Measurements from ENCODE around the gene MYOM1.

Gene MYOM1

GRCh38 chr18:3111523-3112240, 108.1 kb downstream of the MYOM1 start:
- no peak for DNase-seq

DNA sequence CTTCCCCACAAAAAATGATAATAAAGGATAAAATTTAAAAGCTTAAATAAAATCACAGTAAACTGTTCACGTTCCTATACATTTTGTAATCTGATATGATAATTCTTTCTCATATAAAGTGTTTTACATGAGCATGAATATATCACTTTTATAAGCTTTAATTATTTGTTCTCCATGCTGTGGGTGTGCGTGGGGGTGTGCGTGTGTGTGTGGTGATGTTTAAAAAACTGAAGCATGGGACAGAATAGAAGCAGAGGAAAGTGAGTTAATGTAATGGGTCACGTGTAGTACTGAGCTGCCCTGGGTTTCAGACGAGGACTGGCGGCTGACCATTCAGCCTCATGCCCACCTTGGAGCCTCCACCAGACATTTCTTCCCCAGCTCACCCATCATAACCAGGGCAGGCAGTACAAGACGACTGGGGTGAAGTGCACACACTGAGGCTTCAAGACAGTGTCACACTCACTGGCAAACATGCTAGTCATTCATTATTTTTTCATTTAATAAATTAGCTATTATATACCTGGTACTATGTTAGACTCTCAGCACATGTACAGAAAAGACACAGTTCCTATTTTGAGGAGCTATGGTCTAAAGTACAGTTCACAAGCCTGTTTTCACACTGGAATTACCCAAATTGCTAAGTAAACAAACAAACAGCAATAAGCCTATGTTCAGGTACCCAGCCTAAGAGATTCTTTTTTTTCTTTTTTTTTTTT, 109.6 kb downstream of the MYOM1 start:
- DNase-seq, result no peak

DNA sequence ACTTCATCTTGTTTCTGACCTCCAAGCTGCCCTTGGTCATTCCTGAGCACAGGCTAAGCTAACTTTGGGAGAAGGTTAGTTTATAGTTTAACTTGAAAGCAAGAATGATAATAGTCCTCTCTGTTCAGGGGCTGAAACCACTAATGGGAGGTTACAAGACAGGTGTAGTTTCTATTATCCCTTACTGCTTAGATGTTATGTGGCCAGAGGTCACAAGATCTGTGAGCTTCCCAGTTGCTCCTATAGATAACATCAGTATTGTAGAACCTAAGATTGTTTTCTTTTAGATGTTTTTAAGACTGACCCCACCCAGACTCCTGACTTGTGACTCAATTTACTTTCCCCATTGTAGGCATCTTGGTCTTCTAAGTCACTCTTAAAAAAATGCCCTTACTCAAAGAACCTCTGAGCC, 112.0 kb downstream of the MYOM1 start:
- no peak for DNase-seq

- no peak for DNase-seq
These were observed 115.3 kb downstream of the MYOM1 start for GRCh38 chr18:3104190-3105054.

- DNase-seq, result no peak
These were observed 116.2 kb downstream of the MYOM1 start for GRCh38 chr18:3103576-3103975.

DNA sequence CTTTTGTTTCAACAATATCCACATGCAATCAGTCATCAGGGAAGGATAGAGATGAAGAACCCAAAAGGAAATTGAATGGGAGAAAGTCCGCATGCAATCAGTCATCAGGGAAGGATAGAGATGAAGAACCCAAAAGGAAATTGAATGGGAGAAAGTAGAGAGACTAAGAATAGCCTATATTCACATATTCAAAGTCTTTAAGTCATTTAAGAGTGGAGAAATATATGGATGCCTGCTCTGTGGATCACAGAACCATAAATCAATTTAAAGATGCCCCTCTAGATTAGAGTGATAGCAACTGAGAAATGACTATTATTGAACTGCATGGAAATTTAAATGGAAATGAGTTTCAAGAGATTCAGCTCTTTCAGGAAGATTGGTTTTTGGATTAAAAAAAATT, 116.8 kb downstream of the MYOM1 start:
- no peak for DNase-seq

DNA sequence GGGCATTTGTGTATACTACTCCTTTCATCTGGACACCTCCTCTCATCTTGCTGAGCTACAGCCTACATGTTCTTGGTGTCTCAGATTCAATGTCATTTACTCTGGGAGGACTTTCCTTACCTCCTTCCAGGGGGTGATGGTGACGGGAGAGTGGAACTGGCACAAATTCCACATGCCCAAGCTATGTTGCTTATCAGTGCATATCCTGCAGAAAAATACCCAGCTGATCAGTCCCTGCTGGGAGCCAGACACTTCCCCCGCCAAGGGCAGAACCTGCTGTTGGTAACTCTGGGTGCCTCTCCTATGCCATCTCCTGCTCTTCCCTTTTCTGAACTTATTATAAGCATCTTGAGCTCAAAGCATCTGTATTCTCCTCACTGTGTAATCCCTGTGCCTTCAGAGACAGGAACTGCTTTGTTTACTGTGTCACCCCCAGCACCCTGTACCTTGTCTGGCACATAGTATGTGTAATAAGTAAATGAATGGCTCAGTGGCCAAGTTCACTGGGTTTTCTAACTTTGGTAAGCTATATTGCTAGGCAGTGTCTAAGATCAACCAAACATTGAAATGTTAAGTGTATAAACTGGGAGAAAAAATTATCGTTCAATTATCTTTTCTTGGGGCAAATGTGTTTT, 119.2 kb downstream of the MYOM1 start:
- no peak for DNase-seq

DNA sequence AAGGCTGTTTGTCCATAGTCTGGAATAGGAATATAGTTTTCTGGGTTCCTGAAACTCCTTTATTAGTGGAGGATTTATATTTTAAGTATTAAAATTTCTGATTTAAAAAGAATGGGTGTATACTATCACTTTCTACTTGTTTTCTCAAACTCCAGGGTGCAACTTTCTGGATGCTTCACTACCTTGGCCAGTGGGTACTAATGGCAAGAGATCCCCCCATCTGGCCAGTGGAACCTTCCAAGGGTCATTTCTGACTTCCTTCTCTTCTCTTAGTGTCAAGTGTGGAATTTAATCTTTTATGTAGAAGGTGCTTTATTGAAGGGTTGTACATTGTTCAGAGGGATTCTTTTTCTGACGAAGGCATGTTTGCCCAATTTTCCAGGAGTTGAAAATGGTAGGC, 120.4 kb downstream of the MYOM1 start:
- no peak for DNase-seq

- no peak for DNase-seq
These were observed 122.7 kb downstream of the MYOM1 start for GRCh38 chr18:3097082-3097481.

GRCh38 chr18:3095921-3096320, 123.8 kb downstream of the MYOM1 start:
- DNase-seq, result no peak

- no peak for DNase-seq
These were observed 125.5 kb downstream of the MYOM1 start for GRCh38 chr18:3094338-3094684.

DNA sequence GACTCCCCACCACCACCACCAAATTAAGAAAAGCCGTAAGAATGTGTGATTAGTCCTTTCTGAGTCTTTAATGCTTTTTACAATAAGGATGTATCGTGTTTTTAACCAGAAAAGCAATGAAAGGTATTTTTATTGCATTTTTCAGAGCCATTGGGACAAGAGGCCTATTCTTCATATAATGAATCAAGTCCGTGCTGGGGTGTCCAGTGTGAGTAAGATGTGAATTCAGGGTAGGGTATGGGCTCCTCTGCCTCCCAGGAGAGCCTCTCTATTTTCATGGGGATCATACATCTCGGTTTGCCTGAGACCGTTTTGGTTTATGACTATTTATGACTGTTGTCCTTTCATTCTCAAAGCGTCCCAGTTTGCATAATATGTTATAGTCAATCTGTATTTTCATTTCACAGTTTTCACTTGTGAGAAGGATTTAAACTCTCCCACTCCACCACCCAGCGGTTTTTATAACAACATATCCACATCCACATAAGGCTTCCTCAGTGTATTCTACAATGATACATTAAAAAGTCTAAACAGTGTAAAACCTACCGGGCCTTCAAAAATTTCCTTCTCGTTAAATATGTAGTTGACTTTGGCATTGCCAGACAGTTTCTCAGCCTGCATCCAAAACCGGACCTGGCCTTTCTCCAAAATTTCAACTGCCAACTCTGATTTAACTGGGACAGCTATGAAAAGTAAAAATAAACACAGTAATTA, 126.0 kb downstream of the MYOM1 start:
- DNase-seq, result no peak

DNA sequence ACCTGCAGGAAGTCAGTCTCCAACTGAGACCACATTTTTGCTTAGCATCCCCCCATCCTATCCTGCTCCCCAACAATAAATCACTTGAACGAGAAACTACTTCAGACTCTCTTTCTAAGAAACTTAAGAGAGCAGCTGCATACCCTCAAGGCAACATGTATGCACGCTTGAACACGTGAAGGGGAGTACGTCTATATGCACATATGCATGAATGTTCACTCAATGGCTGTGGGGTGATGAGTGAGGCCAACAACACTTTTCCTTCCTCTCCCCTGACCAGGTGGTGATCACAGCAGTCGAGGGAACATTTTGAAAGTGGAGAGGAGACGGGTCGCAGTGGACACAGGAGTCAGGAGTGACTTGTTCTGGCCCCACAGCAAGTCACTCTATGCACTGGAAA, 127.0 kb downstream of the MYOM1 start:
- DNase-seq, result no peak

DNA sequence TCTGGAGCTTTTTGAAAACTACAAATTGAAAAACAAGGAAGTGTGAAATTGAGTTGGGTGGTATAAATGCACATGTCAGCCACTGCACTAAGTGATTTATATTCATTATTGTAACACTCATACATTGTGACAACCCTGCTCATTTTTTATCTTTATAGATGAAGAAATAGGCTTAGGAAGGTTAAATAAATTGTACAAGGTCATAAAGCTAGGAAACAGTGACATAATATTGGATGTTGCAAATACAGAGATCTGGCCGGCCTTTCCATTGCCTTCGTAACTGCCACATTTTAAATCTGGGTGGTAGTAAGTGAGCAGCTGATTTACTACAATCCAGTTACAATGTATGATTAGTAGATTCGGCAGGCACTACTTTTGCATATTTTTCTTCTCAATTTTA, 130.2 kb downstream of the MYOM1 start:
- no peak for DNase-seq

DNA sequence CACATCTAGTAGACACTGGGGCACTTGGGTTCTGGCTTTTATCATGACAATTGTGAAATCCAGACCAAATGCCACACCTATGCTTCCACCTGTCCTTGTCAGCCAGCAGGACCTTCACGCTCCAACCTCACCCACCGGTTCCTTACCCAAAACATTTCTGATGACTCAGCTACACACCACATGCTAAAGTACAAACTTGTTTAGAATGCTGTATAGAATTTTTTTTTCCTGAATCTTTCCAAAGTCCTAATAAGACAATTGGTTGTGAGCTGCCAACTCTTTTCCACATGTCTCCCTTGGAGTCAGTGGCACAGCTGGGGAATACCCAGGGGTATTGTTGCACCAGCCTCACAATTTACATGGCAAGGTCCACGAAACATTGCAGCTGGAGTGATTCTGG, 131.3 kb downstream of the MYOM1 start:
- no peak for DNase-seq

GRCh38 chr18:3086871-3087270, 132.9 kb downstream of the MYOM1 start:
- no peak for DNase-seq

DNA sequence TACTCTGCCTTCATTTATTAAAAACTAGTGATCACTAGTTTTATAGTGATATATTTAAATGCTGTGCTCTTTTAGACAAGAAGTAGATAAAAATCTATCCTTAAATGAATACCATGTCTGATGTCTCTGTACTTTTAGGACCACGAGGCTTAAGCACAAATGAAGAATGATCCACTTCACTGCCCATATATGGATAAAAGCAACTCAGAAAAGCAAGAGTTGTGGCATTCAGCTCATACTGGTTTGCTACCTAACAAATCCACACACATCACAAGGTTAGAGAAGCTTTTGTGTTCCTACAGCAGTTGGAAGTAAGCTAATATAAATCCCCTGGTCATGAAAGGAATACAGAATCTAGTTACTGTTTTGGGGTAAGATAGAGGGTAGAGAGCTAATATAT, 134.2 kb downstream of the MYOM1 start:
- no peak for DNase-seq

GRCh38 chr18:3084206-3084605, 135.6 kb downstream of the MYOM1 start:
- DNase-seq, result no peak

DNA sequence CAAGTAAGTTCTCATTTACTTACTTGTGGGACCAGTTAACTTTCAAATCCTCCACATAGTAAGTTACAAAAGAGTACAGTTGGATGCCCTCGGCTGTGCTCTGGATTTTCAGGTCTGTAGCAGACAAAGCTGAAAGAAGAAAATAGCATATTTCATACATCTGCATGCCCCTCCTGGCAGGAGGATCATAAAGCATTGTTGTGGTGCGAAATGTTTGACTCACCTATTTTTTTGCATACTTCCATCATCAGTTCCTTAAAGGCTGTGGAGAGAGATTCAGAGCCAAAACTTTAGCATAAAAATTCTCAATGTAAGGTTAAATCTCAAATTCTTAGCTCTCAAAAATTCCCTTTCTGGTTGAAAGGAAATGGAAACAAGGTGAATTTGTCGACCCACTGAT, 136.0 kb downstream of the MYOM1 start:
- no peak for DNase-seq

DNA sequence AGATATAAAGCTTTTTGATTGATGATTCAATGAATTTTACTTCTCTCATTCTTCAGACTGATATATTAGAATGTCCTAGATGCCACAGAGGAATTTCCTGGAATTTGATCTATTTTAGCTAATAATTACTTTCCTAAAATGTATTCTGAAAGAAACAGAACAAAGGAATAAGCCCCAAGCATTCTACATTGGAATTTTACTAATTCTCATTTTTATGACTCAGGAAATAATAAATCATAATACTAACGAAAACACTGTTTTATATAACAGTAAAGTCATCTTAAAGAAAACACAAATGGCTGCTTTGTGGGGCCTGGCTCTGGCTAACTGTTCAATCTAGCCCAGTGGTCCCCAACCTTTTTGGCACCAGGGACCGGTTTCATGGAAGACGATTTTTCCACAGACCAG, 138.2 kb downstream of the MYOM1 start:
- no peak for DNase-seq

DNA sequence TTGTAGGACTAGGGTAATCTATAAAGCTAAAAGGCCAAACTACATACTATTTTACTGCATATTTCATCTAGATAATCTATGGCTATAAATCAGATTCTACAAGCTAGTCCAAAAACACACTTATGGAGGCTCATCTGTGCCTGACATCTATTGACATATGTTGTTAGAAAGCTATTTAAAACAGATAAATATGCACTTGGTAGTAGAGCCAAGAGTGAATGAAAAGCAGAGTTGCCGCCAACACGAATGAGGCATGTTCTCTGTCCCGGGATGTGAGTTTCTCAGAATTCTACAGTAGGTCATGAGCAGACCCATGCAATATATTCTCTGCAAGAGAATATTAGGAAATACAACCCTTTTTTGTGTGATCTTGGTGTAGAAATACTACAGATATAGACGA, 140.1 kb downstream of the MYOM1 start:
- DNase-seq, result no peak

DNA sequence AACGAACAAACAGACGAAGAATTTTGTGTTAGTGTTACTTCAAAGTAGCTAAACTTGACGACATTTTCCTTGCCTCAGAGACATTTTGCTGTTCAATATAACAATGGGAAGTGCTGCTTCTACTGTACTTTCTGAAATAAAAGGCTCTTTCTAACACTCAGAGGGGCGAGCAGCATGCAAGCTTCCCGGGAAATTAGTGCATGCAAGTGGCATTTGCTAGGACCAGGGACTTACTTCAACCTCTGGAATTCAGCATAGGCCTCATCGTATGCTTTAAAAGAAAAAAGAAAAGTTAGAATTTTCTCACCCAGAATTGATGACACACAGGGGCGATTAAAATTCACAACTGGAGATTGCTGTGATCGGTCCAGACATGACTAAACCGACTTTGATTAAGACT, 144.3 kb downstream of the MYOM1 start:
- no peak for DNase-seq

DNA sequence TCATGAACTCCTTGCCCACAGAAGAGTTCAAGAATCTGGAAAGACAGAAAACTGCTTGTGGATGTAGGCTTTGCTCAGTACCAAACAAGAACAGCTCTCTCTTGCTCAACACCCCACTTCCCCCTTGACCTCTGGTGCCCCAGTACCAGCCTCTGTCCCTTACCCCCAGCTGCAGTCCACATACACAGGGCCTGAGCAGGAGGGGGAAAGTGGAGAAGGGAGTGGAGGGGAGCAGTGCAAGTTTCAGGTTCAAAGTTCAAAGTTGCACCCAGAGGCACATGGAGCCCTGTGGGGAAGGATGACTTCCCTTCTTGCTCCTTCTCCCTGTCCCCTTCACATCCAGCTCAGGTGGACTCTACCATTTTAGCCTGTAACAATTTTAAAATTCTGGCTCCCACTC, 145.7 kb downstream of the MYOM1 start:
- no peak for DNase-seq

All from activated CD4-positive, alpha-beta T cell treated with anti-CD3 and anti-CD28 coated beads, Interleukin-2, amount 50 U/mL, for 48 hours (primary cell).